Fibroblast of lung (primary cell): ENCODE data around the gene ZFYVE27.

Source experiments
- EZH2 ChIP-seq: IDR thresholded peaks from 2 replicates; pipeline ENCODE4 v1.5.1; 2012; ENCODE audit warnings: low read length, control low read depth, mild to moderate bottlenecking; ENCODE audit errors: missing control alignments
- TF ChIP-seq, protein P1 (sequence below), 2 donors: IDR thresholded peaks in 1 of 2; conservative IDR thresholded peaks in 1 of 2; 1 replicate in 1 of 2; 2 replicates in 1 of 2; pipeline ENCODE4 v1.5.1; 2011 to 2012; ENCODE audit warnings: low read length in 2 of 2, control low read depth in 1 of 2, inconsistent platforms in 1 of 2, low read depth in 1 of 2, mild to moderate bottlenecking in 1 of 2

- TF ChIP-seq EZH2, result no peak
- TF ChIP-seq, protein P1, sequence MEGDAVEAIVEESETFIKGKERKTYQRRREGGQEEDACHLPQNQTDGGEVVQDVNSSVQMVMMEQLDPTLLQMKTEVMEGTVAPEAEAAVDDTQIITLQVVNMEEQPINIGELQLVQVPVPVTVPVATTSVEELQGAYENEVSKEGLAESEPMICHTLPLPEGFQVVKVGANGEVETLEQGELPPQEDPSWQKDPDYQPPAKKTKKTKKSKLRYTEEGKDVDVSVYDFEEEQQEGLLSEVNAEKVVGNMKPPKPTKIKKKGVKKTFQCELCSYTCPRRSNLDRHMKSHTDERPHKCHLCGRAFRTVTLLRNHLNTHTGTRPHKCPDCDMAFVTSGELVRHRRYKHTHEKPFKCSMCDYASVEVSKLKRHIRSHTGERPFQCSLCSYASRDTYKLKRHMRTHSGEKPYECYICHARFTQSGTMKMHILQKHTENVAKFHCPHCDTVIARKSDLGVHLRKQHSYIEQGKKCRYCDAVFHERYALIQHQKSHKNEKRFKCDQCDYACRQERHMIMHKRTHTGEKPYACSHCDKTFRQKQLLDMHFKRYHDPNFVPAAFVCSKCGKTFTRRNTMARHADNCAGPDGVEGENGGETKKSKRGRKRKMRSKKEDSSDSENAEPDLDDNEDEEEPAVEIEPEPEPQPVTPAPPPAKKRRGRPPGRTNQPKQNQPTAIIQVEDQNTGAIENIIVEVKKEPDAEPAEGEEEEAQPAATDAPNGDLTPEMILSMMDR (conservative IDR thresholded peaks at IDR 0.05 in 1 of 2, IDR thresholded peaks at IDR 0.05 in 1 of 2; ENCODE audit: low read depth in 1 of 2, low read length in 2 of 2), result no peak
These were observed 29.6 kb upstream of the ZFYVE27 start for GRCh38 chr10:97707134-97707861.
